Natural killer cell (primary cell): Measurements from ENCODE around the gene LACRT. TPM values are rescaled to one million over a fixed set of nuclear protein-coding genes. Genes with fewer than 3 reads are reported as not detected.

Source experiments
- ATAC-seq, 3 donors: fragments of 150-1000 bp in 2 of 3; fragments of 200-7000 bp in 1 of 3; cut with Tn5 transposase; 1 replicate in 1 of 3; 2 replicates in 2 of 3; pipeline ENCODE4 v1.10.0; 2021; ENCODE audit warnings: mild to moderate bottlenecking in 2 of 3, moderate library complexity in 2 of 3
- DNase-seq, 2 donors: peaks; one replicate each; pipeline versions ENCODE4 v3.0.0 to v3.0.0-alpha.2; 2013 to 2021; ENCODE audit warnings: mixed read lengths in 1 of 2
- H3K27ac ChIP-seq: one replicate; pipeline ENCODE4 v1.5.1; 2013; ENCODE audit warnings: mild to moderate bottlenecking, low read length
- H3K27me3 ChIP-seq: one replicate; pipeline ENCODE4 v1.6.1; 2013; ENCODE audit warnings: low read length; ENCODE audit not compliant: control insufficient read depth, insufficient read depth
- H3K36me3 ChIP-seq: one replicate; pipeline ENCODE4 v1.6.1; 2013; ENCODE audit warnings: low read length; ENCODE audit not compliant: control insufficient read depth, insufficient read depth
- H3K4me1 ChIP-seq: one replicate; pipeline ENCODE4 v1.6.1; 2013; ENCODE audit warnings: low read length; ENCODE audit not compliant: control insufficient read depth, insufficient read depth
- H3K4me3 ChIP-seq: one replicate; pipeline ENCODE4 v1.5.1; 2013; ENCODE audit warnings: low read length
- H3K9me3 ChIP-seq: one replicate; pipeline ENCODE4 v1.6.1; 2013; ENCODE audit warnings: low read length; ENCODE audit not compliant: control insufficient read depth, insufficient read depth
- H3K27ac Mint-ChIP-seq, 2 donors: one replicate each; pipeline ENCODE4 v1.8.0; 2022; ENCODE audit warnings: mild to moderate bottlenecking in 2 of 2, mixed read lengths in 2 of 2, moderate library complexity in 1 of 2
- H3K27me3 Mint-ChIP-seq, 2 donors: one replicate each; pipeline ENCODE4 v1.8.0; 2022; ENCODE audit warnings: low read depth in 2 of 2, mixed read lengths in 2 of 2
- H3K36me3 Mint-ChIP-seq: one replicate; pipeline ENCODE4 v1.8.0; 2022; ENCODE audit warnings: mixed read lengths
- H3K4me1 Mint-ChIP-seq, 2 donors: one replicate each; pipeline ENCODE4 v1.8.0; 2022; ENCODE audit warnings: mixed read lengths in 2 of 2
- H3K4me3 Mint-ChIP-seq: one replicate; pipeline ENCODE4 v1.8.0; 2022; ENCODE audit warnings: mild to moderate bottlenecking, moderate library complexity, mixed read lengths
- H3K9me3 Mint-ChIP-seq, 2 donors: one replicate each; pipeline ENCODE4 v1.8.0; 2022; ENCODE audit warnings: mixed read lengths in 2 of 2
- WGBS: methylation state at CpG from one replicate; pipeline ENCODE4 v1.1.7; 2013; ENCODE audit warnings: missing lambda C conversion rate; ENCODE audit not compliant: insufficient coverage; 5-methylcytosine and 5-hydroxymethylcytosine counted together
- intact Hi-C: fragments of 100-400 bp; cut with micrococcal nuclease; formaldehyde crosslinking; loops from one replicate; pipeline ENCODE4 v1.14.2; 2022
- total RNA-seq, 4 donors: library from RNA; stranded (reverse); fragments of 120-200 nt in 1 of 4; gene quantifications; one replicate each; pipeline versions ENCODE4 v1.2.3 to v1.2.4, GENCODE V29; 2013 to 2022
- TF ChIP-seq, protein P1 (sequence below): fragments of 200-600 bp; IDR thresholded peaks from one replicate; pipeline ENCODE4 v1.8.0; 2022; ENCODE audit warnings: antibody characterized with exemption

Gene LACRT
- total RNA-seq, 3 donors from 2014 or later (not counting 1 experiment from before 2014, with no cell fraction given) = not detected

DNA sequence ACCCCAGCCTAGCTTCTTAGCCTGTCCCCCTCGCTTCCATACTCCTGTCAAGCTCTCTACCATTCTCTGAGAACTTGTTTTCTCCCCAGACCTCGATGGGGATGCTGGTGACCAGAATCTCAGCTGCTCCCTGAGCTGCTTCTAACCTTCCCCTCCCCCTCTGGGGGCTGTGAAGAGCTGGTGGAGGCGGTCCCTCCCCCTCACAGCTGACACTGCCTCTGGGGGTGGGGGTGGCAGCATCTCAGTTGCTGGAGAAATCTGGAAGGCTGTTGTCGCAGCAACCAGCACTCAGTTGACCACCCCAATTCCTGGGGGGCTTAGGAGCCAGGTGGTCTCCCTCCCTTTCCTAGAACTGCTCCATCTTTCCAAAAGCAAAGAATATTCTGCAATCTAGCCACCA, 51.0 kb downstream of the LACRT start:
- 71% methylated on average over 3 of the region's 4 CpGs for WGBS
- Histone ChIP-seq H3K4me3 (no peak overlapping the region), H3K27ac (no peak overlapping the region), H3K9me3 (no peaks in the 10 kb centered on the region), H3K4me1 (peaks cover 11% of the 10 kb centered on the region), H3K36me3 (no peaks in the 10 kb centered on the region), H3K27me3 (peaks cover 16% of the 10 kb centered on the region)
- Mint-ChIP-seq H3K9me3 (no peaks in the 10 kb centered on the region), H3K27ac (no peak overlapping the region), H3K4me1 (peaks cover 9% of the 10 kb centered on the region in 2 donors), H3K27me3 (peaks cover 47 to 52% of the 10 kb centered on the region in 2 donors), H3K36me3 (no peaks in the 10 kb centered on the region), H3K4me3 (no peak overlapping the region)
- DNase-seq = no peak
- TF ChIP-seq, protein P1, sequence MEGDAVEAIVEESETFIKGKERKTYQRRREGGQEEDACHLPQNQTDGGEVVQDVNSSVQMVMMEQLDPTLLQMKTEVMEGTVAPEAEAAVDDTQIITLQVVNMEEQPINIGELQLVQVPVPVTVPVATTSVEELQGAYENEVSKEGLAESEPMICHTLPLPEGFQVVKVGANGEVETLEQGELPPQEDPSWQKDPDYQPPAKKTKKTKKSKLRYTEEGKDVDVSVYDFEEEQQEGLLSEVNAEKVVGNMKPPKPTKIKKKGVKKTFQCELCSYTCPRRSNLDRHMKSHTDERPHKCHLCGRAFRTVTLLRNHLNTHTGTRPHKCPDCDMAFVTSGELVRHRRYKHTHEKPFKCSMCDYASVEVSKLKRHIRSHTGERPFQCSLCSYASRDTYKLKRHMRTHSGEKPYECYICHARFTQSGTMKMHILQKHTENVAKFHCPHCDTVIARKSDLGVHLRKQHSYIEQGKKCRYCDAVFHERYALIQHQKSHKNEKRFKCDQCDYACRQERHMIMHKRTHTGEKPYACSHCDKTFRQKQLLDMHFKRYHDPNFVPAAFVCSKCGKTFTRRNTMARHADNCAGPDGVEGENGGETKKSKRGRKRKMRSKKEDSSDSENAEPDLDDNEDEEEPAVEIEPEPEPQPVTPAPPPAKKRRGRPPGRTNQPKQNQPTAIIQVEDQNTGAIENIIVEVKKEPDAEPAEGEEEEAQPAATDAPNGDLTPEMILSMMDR = no peak
- no peak for ATAC-seq
- intact Hi-C loops = no loop called here

DNA sequence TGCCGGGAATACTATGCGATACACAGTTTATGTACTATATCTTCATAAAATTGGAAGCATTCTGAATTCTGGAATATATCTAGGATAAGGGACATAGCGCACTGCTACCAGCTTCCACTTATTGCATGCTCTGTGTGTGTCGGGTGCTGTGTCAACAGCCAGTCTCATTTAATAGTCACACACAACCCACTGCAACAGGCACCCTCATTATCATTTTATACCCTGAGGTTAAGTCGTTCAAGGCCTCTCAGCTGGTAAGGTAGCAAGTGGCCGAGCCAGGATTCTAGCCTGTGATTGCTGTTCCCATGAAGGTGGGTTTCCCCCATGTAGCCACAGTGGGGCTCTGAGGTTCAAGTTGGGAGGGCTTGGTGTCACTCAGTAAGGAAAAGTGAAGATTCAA, 53.3 kb downstream of the LACRT start:
- WGBS = 95% methylated on average over 6 of the region's 6 CpGs
- peaks cover 28 to 34% of the 10 kb centered on the region in 2 donors for H3K27me3 Mint-ChIP-seq
- Histone ChIP-seq H3K36me3 (peaks cover 3% of the 10 kb centered on the region), H3K27ac (no peak overlapping the region), H3K4me1 (peaks cover 6% of the 10 kb centered on the region), H3K9me3 (no peaks in the 10 kb centered on the region), H3K4me3 (no peak overlapping the region), H3K27me3 (peaks cover 5% of the 10 kb centered on the region)
- DNase-seq (no peak), ATAC-seq (no peak)
- no peak overlapping the region for H3K27ac Mint-ChIP-seq
- no peaks in the 10 kb centered on the region for H3K36me3 Mint-ChIP-seq
- H3K9me3 Mint-ChIP-seq = no peaks in the 10 kb centered on the region
- intact Hi-C loops = no loop called here
- H3K4me1 Mint-ChIP-seq = peaks cover 7 to 8% of the 10 kb centered on the region in 2 donors
- no peak overlapping the region for H3K4me3 Mint-ChIP-seq
- TF ChIP-seq, protein P1 = no peak

Other genes with a start within 250 kb of the LACRT start
- 100 to 1,000 TPM; 177 to 232 (median 207) TPM for gene ITGA5, start 215.6 kb downstream of the LACRT start, total RNA-seq
- 1 to 10 TPM; 3.2 to 4.2 (median 4.0) TPM for gene GTSF1, start 161.3 kb downstream of the LACRT start, total RNA-seq
- 100 to 1,000 TPM; 230 to 257 (median 236) TPM for gene NCKAP1L, start 137.1 kb downstream of the LACRT start, total RNA-seq
- gene PDE1B, start 85.3 kb downstream of the LACRT start, total RNA-seq = 10 to 100 TPM; 11.8 to 15.0 (median 12.4) TPM
- gene PPP1R1A, start 46.2 kb downstream of the LACRT start, total RNA-seq = not detected
- not detected for gene DCD, start 13.5 kb upstream of the LACRT start, total RNA-seq
- gene MUCL1, start 219.6 kb upstream of the LACRT start, total RNA-seq = not detected